Neural cell (in vitro differentiated cells): Measurements from ENCODE around the gene MYO7A. TPM values are rescaled to one million over a fixed set of nuclear protein-coding genes. Genes with fewer than 3 reads are reported as not detected.

Experiments
- H2AFZ ChIP-seq: fragments of 200-600, 300-800 bp; sonication (generic), shearing (Covaris generic); 2 replicates; pipeline ENCODE4 v1.6.0; 2014; ENCODE audit warnings: low read depth, mild to moderate bottlenecking, antibody characterized with exemption, low read length, moderate library complexity
- H3F3A ChIP-seq: fragments of 200-600 bp; shearing (Covaris generic); 2 replicates; pipeline ENCODE4 v1.6.1; 2016; ENCODE audit warnings: mild to moderate bottlenecking, moderate library complexity, mixed read lengths, antibody characterized with exemption, low read length; ENCODE audit not compliant: insufficient read depth, poor library complexity, severe bottlenecking
- H3K27ac ChIP-seq: fragments of 200-600, 300-800 bp; sonication (generic), shearing (Covaris generic); 2 replicates; pipeline ENCODE4 v1.5.1; 2014; ENCODE audit warnings: mild to moderate bottlenecking, low read length, moderate library complexity
- H3K27me3 ChIP-seq: fragments of 300-800, 200-600 bp; sonication (generic), shearing (Covaris generic); 2 replicates; pipeline ENCODE4 v1.6.0; 2014; ENCODE audit warnings: mild to moderate bottlenecking, low read depth, low read length, moderate library complexity; ENCODE audit not compliant: insufficient read depth
- H3K36me3 ChIP-seq: fragments of 300-800, 200-600 bp; sonication (generic), shearing (Covaris generic); 2 replicates; pipeline ENCODE4 v1.5.1; 2014; ENCODE audit warnings: mild to moderate bottlenecking, antibody characterized with exemption, low read length, moderate library complexity; ENCODE audit not compliant: insufficient read depth
- H3K4me2 ChIP-seq: fragments of 300-800, 200-600 bp; sonication (generic), shearing (Covaris generic); 2 replicates; pipeline ENCODE4 v1.6.0; 2014; ENCODE audit warnings: mild to moderate bottlenecking, low read length
- H3K4me3 ChIP-seq: fragments of 300-800, 200-600 bp; sonication (generic), shearing (Covaris generic); 2 replicates; pipeline ENCODE4 v1.5.1; 2014; ENCODE audit warnings: mild to moderate bottlenecking, low read length, moderate library complexity
- H3K79me2 ChIP-seq: fragments of 200-600 bp; shearing (Covaris generic); replicated peaks from 2 replicates; pipeline ENCODE4 v1.6.0; 2014; ENCODE audit warnings: mild to moderate bottlenecking, low read length, moderate library complexity; ENCODE audit not compliant: insufficient read depth
- H3K9ac ChIP-seq: fragments of 300-800, 200-600 bp; sonication (generic), shearing (Covaris generic); 2 replicates; pipeline ENCODE4 v1.6.1; 2016; ENCODE audit warnings: mild to moderate bottlenecking, low read length, mixed read lengths
- H3K9me2 ChIP-seq: fragments of 200-600 bp; shearing (Covaris generic); 2 replicates; pipeline ENCODE4 v1.6.1; 2016; ENCODE audit warnings: mild to moderate bottlenecking, low read length, mixed read lengths; ENCODE audit not compliant: insufficient read depth
- H3K9me3 ChIP-seq: fragments of 200-600, 300-800 bp; sonication (generic), shearing (Covaris generic); 2 replicates; pipeline ENCODE4 v1.6.1; 2016; ENCODE audit warnings: mild to moderate bottlenecking, mixed run types, low read length, moderate library complexity, mixed read lengths
- H4K20me1 ChIP-seq: fragments of 200-600 bp; shearing (Covaris generic); 2 replicates; pipeline ENCODE4 v1.6.1; 2016; ENCODE audit warnings: mild to moderate bottlenecking, mixed run types; ENCODE audit not compliant: insufficient read depth
- CTCF ChIP-seq: fragments of 450-650 bp; IDR thresholded peaks from 2 replicates; pipeline ENCODE4 v1.5.1; 2014; ENCODE audit warnings: antibody characterized with exemption, mild to moderate bottlenecking, moderate library complexity; ENCODE audit not compliant: poor library complexity, severe bottlenecking
- EP300 ChIP-seq: fragments of 450-650 bp; conservative IDR thresholded peaks from 2 replicates; pipeline ENCODE4 v1.6.1; 2014; ENCODE audit warnings: antibody characterized with exemption, mild to moderate bottlenecking, moderate library complexity; ENCODE audit not compliant: poor library complexity, severe bottlenecking
- EZH2 ChIP-seq: fragments of 200-600, 300-800 bp; shearing (Covaris generic), sonication (generic); IDR thresholded peaks from 2 replicates; pipeline ENCODE4 v1.6.1; 2014; ENCODE audit warnings: antibody characterized with exemption, low read length, borderline replicate concordance, mild to moderate bottlenecking; ENCODE audit not compliant: insufficient read depth, poor library complexity, severe bottlenecking
- MXI1 ChIP-seq: fragments of 450-650 bp; conservative IDR thresholded peaks from 2 replicates; pipeline ENCODE4 v1.6.1; 2014; ENCODE audit warnings: antibody characterized with exemption, mild to moderate bottlenecking; ENCODE audit not compliant: poor library complexity, severe bottlenecking
- POLR2AphosphoS5 ChIP-seq: IDR thresholded peaks from 2 replicates; pipeline ENCODE4 v1.6.1; 2012
- RAD21 ChIP-seq: fragments of 450-650 bp; conservative IDR thresholded peaks from 2 replicates; pipeline ENCODE4 v1.6.1; 2014; ENCODE audit warnings: antibody characterized with exemption, mild to moderate bottlenecking, moderate library complexity
- REST ChIP-seq: IDR thresholded peaks from 2 replicates; pipeline ENCODE4 v1.6.1; 2012; ENCODE audit warnings: borderline replicate concordance
- SMC3 ChIP-seq: fragments of 450-650 bp; conservative IDR thresholded peaks from 2 replicates; pipeline ENCODE4 v1.6.1; 2014; ENCODE audit warnings: antibody characterized with exemption, mild to moderate bottlenecking, moderate library complexity; ENCODE audit not compliant: poor library complexity
- TAF1 ChIP-seq: IDR thresholded peaks from 2 replicates; pipeline ENCODE4 v1.6.1; 2012; ENCODE audit warnings: low read depth
- polyA plus RNA-seq: library from polyadenylated mRNA; depleted of rRNA; stranded (reverse); fragments of >200 nt; gene quantifications from 2 replicates; pipeline ENCODE4 v1.2.3, GENCODE V29; 2014

The MYO7A gene
- polyA plus RNA-seq, 1 donor from 2014 or later = 0.61 TPM

GRCh38 chr11:77207019-77207485 lies 79.0 kb downstream of the MYO7A start:
- no peak overlapping the region for H2AFZ ChIP-seq
- H3K9ac ChIP-seq = no peak overlapping the region
- no peaks in the 10 kb centered on the region for H3K27me3 ChIP-seq
- no peak overlapping the region for H3K27ac ChIP-seq
- H3K4me3 ChIP-seq = no peak overlapping the region
- no peaks in the 10 kb centered on the region for H4K20me1 ChIP-seq
- H3K36me3 ChIP-seq = no peaks in the 10 kb centered on the region
- TF ChIP-seq MXI1 (no peak), REST (no peak), EZH2 (no peak), SMC3 (no peak), POLR2AphosphoS5 (no peak), CTCF (no peak), RAD21 (no peak), EP300 (no peak), TAF1 (no peak)
- no peaks in the 10 kb centered on the region for H3K9me3 ChIP-seq
- no peaks in the 10 kb centered on the region for H3K79me2 ChIP-seq
- no peaks in the 10 kb centered on the region for H3K9me2 ChIP-seq
- no peak overlapping the region for H3K4me2 ChIP-seq
- H3F3A ChIP-seq = no peaks in the 10 kb centered on the region

- no peak overlapping the region for H3K9ac ChIP-seq
- H3K4me3 ChIP-seq = no peak overlapping the region
- no peaks in the 10 kb centered on the region for H3K9me3 ChIP-seq
- H3K79me2 ChIP-seq = no peaks in the 10 kb centered on the region
- H2AFZ ChIP-seq = no peak overlapping the region
- H3F3A ChIP-seq = no peaks in the 10 kb centered on the region
- H4K20me1 ChIP-seq = no peaks in the 10 kb centered on the region
- H3K27me3 ChIP-seq = no peaks in the 10 kb centered on the region
- no peak overlapping the region for H3K27ac ChIP-seq
- H3K36me3 ChIP-seq = no peaks in the 10 kb centered on the region
- TF ChIP-seq TAF1 = no peak
- H3K4me2 ChIP-seq = no peak overlapping the region
- H3K9me2 ChIP-seq = no peaks in the 10 kb centered on the region
Measured at GRCh38 chr11:77207618-77208313, 79.7 kb downstream of the MYO7A start.
